Measurements from ENCODE around the gene DDX28. TPM values are rescaled to one million over a fixed set of nuclear protein-coding genes. Genes with fewer than 3 reads are reported as not detected.

DDX28 gene
- total and polyA plus RNA-seq, 9 of the 15 experiments (the other 6 are each of a cell fraction or from before 2014, with no cell fraction given), result 2.8 to 24.5 (median 15.9) TPM

DNA sequence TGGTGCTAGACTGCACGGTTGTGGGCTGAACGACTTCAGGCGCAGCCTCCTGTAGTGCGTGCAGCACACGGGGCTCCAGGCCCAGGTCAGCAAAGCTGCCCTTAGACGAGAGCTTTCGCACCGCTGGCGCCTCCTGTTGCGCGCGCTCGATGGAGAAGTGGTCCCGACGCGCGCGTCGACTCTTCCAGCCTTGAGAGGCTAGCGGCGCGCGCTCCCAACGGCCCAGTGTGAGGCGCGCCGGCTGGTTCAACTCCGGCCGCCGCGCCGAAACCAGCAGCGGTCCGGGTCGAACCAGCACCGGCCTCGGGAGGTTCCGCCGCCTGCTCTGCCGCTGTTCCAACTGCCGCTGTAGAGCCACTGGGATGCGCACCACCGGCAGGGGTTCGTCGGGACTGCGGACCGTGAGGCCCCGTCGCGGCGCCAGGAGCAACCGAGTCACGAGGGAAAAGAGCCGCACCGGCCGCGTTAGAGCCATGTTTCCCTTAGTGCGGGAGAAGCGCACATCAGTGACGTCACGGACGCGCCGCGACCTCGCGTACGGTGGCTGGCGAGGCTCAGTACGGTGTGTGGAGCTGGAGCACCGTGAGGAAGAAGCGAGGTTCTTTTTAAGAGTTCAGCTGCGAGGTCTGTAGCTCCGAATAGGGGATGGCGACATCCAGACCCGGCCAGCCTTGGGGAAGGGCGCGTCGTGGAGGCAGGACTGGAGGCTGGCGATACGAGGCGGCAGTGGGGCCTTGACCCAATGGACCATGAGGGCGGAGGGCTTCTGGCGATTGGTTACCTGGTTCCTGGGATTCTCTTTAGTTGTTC is at the start of gene DDX28, which contains the start of gene DUS2 (continued):
- TF ChIP-seq, protein P1, sequence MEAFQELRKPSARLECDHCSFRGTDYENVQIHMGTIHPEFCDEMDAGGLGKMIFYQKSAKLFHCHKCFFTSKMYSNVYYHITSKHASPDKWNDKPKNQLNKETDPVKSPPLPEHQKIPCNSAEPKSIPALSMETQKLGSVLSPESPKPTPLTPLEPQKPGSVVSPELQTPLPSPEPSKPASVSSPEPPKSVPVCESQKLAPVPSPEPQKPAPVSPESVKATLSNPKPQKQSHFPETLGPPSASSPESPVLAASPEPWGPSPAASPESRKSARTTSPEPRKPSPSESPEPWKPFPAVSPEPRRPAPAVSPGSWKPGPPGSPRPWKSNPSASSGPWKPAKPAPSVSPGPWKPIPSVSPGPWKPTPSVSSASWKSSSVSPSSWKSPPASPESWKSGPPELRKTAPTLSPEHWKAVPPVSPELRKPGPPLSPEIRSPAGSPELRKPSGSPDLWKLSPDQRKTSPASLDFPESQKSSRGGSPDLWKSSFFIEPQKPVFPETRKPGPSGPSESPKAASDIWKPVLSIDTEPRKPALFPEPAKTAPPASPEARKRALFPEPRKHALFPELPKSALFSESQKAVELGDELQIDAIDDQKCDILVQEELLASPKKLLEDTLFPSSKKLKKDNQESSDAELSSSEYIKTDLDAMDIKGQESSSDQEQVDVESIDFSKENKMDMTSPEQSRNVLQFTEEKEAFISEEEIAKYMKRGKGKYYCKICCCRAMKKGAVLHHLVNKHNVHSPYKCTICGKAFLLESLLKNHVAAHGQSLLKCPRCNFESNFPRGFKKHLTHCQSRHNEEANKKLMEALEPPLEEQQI (IDR thresholded peaks at IDR 0.05), result peak; percentile 27; the same call in 1 of the 2 replicates
- TF ChIP-seq, protein P2, sequence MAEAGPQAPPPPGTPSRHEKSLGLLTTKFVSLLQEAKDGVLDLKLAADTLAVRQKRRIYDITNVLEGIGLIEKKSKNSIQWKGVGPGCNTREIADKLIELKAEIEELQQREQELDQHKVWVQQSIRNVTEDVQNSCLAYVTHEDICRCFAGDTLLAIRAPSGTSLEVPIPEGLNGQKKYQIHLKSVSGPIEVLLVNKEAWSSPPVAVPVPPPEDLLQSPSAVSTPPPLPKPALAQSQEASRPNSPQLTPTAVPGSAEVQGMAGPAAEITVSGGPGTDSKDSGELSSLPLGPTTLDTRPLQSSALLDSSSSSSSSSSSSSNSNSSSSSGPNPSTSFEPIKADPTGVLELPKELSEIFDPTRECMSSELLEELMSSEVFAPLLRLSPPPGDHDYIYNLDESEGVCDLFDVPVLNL (CRISPR knock-in tag; IDR thresholded peaks at IDR 0.05; ENCODE audit: low read depth), result peak; percentile 52; the same call in 1 of the 2 replicates
- TF ChIP-seq, protein P3, sequence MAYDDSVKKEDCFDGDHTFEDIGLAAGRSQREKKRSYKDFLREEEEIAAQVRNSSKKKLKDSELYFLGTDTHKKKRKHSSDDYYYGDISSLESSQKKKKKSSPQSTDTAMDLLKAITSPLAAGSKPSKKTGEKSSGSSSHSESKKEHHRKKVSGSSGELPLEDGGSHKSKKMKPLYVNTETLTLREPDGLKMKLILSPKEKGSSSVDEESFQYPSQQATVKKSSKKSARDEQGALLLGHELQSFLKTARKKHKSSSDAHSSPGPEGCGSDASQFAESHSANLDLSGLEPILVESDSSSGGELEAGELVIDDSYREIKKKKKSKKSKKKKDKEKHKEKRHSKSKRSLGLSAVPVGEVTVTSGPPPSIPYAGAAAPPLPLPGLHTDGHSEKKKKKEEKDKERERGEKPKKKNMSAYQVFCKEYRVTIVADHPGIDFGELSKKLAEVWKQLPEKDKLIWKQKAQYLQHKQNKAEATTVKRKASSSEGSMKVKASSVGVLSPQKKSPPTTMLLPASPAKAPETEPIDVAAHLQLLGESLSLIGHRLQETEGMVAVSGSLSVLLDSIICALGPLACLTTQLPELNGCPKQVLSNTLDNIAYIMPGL (CRISPR knock-in tag; IDR thresholded peaks at IDR 0.05), result peak; percentile 72; the same call in 1 of the 2 replicates
- no peak for TF ChIP-seq ZNF165 (CRISPR knock-in tag; IDR thresholded peaks at IDR 0.05; ENCODE audit: borderline replicate concordance)
- TF ChIP-seq ATF7 (IDR thresholded peaks at IDR 0.05), result peak; percentile 96
- TF ChIP-seq RBM22 (IDR thresholded peaks at IDR 0.05; ENCODE audit: low read depth, low read length, poor library complexity, severe bottlenecking), result no peak
- TF ChIP-seq, protein P4, sequence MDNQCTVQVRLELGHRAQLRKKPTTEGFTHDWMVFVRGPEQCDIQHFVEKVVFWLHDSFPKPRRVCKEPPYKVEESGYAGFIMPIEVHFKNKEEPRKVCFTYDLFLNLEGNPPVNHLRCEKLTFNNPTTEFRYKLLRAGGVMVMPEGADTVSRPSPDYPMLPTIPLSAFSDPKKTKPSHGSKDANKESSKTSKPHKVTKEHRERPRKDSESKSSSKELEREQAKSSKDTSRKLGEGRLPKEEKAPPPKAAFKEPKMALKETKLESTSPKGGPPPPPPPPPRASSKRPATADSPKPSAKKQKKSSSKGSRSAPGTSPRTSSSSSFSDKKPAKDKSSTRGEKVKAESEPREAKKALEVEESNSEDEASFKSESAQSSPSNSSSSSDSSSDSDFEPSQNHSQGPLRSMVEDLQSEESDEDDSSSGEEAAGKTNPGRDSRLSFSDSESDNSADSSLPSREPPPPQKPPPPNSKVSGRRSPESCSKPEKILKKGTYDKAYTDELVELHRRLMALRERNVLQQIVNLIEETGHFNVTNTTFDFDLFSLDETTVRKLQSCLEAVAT (IDR thresholded peaks at IDR 0.05), result peak in 1 of 2 experiments; percentile 88; a peak in 2 of 4 replicates
- TF ChIP-seq DACH1 (IDR thresholded peaks at IDR 0.05; ENCODE audit: partially characterized antibody), result no peak
- TF ChIP-seq RBBP5 (IDR thresholded peaks at IDR 0.05; ENCODE audit: borderline replicate concordance, insufficient read depth, low read length, poor library complexity, severe bottlenecking), result peak; percentile 100
- no peak for TF ChIP-seq TRIM28 (IDR thresholded peaks at IDR 0.05)
- 0 out of 2 replicates have a peak, but pooled peaks have one; percentile 19 for TF ChIP-seq NCOR1 (IDR thresholded peaks at IDR 0.05)
- TF ChIP-seq, protein P5, sequence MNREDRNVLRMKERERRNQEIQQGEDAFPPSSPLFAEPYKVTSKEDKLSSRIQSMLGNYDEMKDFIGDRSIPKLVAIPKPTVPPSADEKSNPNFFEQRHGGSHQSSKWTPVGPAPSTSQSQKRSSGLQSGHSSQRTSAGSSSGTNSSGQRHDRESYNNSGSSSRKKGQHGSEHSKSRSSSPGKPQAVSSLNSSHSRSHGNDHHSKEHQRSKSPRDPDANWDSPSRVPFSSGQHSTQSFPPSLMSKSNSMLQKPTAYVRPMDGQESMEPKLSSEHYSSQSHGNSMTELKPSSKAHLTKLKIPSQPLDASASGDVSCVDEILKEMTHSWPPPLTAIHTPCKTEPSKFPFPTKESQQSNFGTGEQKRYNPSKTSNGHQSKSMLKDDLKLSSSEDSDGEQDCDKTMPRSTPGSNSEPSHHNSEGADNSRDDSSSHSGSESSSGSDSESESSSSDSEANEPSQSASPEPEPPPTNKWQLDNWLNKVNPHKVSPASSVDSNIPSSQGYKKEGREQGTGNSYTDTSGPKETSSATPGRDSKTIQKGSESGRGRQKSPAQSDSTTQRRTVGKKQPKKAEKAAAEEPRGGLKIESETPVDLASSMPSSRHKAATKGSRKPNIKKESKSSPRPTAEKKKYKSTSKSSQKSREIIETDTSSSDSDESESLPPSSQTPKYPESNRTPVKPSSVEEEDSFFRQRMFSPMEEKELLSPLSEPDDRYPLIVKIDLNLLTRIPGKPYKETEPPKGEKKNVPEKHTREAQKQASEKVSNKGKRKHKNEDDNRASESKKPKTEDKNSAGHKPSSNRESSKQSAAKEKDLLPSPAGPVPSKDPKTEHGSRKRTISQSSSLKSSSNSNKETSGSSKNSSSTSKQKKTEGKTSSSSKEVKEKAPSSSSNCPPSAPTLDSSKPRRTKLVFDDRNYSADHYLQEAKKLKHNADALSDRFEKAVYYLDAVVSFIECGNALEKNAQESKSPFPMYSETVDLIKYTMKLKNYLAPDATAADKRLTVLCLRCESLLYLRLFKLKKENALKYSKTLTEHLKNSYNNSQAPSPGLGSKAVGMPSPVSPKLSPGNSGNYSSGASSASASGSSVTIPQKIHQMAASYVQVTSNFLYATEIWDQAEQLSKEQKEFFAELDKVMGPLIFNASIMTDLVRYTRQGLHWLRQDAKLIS (CRISPR knock-in tag; IDR thresholded peaks at IDR 0.05), result no peak; the same call in 1 of the 2 replicates
- peak; percentile 68; the same call in 1 of the 2 replicates for TF ChIP-seq PML (IDR thresholded peaks at IDR 0.05; ENCODE audit: low read length)
- TF ChIP-seq ZNF133 (CRISPR knock-in tag; IDR thresholded peaks at IDR 0.05), result no peak

Measured in K562 (cell line).